PC-9 (cell line): Measurements from ENCODE around the gene ARL4A. TPM values are rescaled to one million over a fixed set of nuclear protein-coding genes. Genes with fewer than 3 reads are reported as not detected.

Experiments
- BruUV-seq: library from RNA; stranded (reverse); fragments of 400-500 nt; replicated peaks from 2 replicates; lab custom pipeline; 2021; lab: Mats Ljungman, UMichigan
- CTCF ChIA-PET: fragments of 300-600 bp; sonication (Branson Sonifier 250); formaldehyde crosslinking; loops from one replicate; lab custom pipeline; 2022; ENCODE audit warnings: antibody characterized with exemption; lab: Charles Lee
- POLR2A ChIA-PET: fragments of 300-600 bp; sonication (Branson Sonifier 250); formaldehyde crosslinking; loops from one replicate; lab custom pipeline; 2022; ENCODE audit warnings: antibody characterized with exemption; ENCODE audit not compliant: unreplicated experiment; lab: Charles Lee
- DNase-seq, 2 experiments: peaks; one replicate each; pipeline versions ENCODE4 v3.0.0 to v3.0.0-alpha.2; 2015 to 2022; ENCODE audit warnings: mixed read lengths in 1 of 2
- H2AFZ ChIP-seq: fragments of 200-600 bp; sonication (generic); 2 replicates; pipeline ENCODE4 v1.8.1; 2017; ENCODE audit warnings: antibody characterized with exemption
- H3F3A ChIP-seq: fragments of 200-600 bp; sonication (generic); 2 replicates; pipeline ENCODE4 v1.8.1; 2017; ENCODE audit warnings: antibody characterized with exemption, mild to moderate bottlenecking, low read depth; ENCODE audit not compliant: insufficient read depth
- H3K27ac ChIP-seq: fragments of 200-600 bp; sonication (generic); 2 replicates; pipeline ENCODE4 v1.6.1; 2016; ENCODE audit warnings: mixed run types
- H3K27me3 ChIP-seq: fragments of 200-600 bp; sonication (generic); 2 replicates; pipeline ENCODE4 v1.6.1; 2016; ENCODE audit warnings: low read depth, mixed run types; ENCODE audit not compliant: insufficient read depth
- H3K36me3 ChIP-seq: fragments of 200-600 bp; sonication (generic); 2 replicates; pipeline ENCODE4 v1.6.1; 2016; ENCODE audit warnings: low read depth, mixed run types
- H3K4me1 ChIP-seq: fragments of 200-600 bp; sonication (generic); replicated peaks from 2 replicates; pipeline ENCODE4 v1.6.1; 2016; ENCODE audit warnings: mixed run types; ENCODE audit not compliant: insufficient read depth
- H3K4me2 ChIP-seq: fragments of 200-600 bp; sonication (generic); 2 replicates; pipeline ENCODE4 v1.6.1; 2017; ENCODE audit warnings: mixed run types
- H3K4me3 ChIP-seq: fragments of 200-600 bp; sonication (generic); 2 replicates; pipeline ENCODE4 v1.6.1; 2016; ENCODE audit warnings: mixed run types
- H3K79me2 ChIP-seq: fragments of 200-600 bp; sonication (generic); 2 replicates; pipeline ENCODE4 v1.6.1; 2017; ENCODE audit warnings: low read depth, mixed run types
- H3K9me2 ChIP-seq: fragments of 200-600 bp; sonication (generic); 2 replicates; pipeline ENCODE4 v1.8.1; 2017; ENCODE audit warnings: mild to moderate bottlenecking; ENCODE audit not compliant: insufficient read depth
- H3K9me3 ChIP-seq: fragments of 200-600 bp; sonication (generic); 2 replicates; pipeline ENCODE4 v1.8.1; 2016; ENCODE audit warnings: low read depth; ENCODE audit not compliant: insufficient read depth
- H4K20me1 ChIP-seq: fragments of 200-600 bp; sonication (generic); 2 replicates; pipeline ENCODE4 v1.8.1; 2017; ENCODE audit not compliant: insufficient read depth
- EZH2 ChIP-seq: fragments of 200-600 bp; sonication (generic); IDR thresholded peaks from 2 replicates; pipeline ENCODE4 v1.8.0; 2017; ENCODE audit warnings: antibody characterized with exemption, low read depth
- intact Hi-C: fragments of 100-400 bp; cut with micrococcal nuclease; formaldehyde crosslinking; loops from one replicate; pipeline ENCODE4 v1.10.0; 2022; ENCODE audit not compliant: unreplicated experiment
- total RNA-seq: library from RNA; stranded (reverse); gene quantifications from 2 replicates; pipeline ENCODE4 v1.2.3, GENCODE V29; 2021
- TF ChIP-seq, protein P1 (sequence below): fragments of 200-600 bp; sonication (generic); conservative IDR thresholded peaks from 2 replicates; pipeline ENCODE4 v1.6.1; 2017; ENCODE audit warnings: mixed run types, antibody characterized with exemption, mild to moderate bottlenecking, moderate library complexity

ARL4A gene
- total RNA-seq, 1 experiment from 2014 or later, result 17.9 TPM

- TF ChIP-seq, protein P1, sequence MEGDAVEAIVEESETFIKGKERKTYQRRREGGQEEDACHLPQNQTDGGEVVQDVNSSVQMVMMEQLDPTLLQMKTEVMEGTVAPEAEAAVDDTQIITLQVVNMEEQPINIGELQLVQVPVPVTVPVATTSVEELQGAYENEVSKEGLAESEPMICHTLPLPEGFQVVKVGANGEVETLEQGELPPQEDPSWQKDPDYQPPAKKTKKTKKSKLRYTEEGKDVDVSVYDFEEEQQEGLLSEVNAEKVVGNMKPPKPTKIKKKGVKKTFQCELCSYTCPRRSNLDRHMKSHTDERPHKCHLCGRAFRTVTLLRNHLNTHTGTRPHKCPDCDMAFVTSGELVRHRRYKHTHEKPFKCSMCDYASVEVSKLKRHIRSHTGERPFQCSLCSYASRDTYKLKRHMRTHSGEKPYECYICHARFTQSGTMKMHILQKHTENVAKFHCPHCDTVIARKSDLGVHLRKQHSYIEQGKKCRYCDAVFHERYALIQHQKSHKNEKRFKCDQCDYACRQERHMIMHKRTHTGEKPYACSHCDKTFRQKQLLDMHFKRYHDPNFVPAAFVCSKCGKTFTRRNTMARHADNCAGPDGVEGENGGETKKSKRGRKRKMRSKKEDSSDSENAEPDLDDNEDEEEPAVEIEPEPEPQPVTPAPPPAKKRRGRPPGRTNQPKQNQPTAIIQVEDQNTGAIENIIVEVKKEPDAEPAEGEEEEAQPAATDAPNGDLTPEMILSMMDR, result no peak
- no peak for TF ChIP-seq EZH2
- H4K20me1 ChIP-seq, result no peaks in the 10 kb centered on the region
- no peak overlapping the region for H2AFZ ChIP-seq
- intact Hi-C loops, result no loop called here
- H3K27me3 ChIP-seq, result no peaks in the 10 kb centered on the region
- POLR2A ChIA-PET, result interaction anchor here (0.6 kb wide), 1 partner anchor 80 kb away, joined by 4 read pairs; no protein-coding TSS in a partner anchor
- no peaks in the 10 kb centered on the region for H3K9me3 ChIP-seq
- H3K36me3 ChIP-seq, result no peaks in the 10 kb centered on the region
- H3K4me2 ChIP-seq, result no peak overlapping the region
- H3F3A ChIP-seq, result no peaks in the 10 kb centered on the region
- no peak for DNase-seq
- H3K4me1 ChIP-seq, result no peaks in the 10 kb centered on the region
- CTCF ChIA-PET, result no interaction called here
- BruUV-seq, result no TSS peak
- H3K9me2 ChIP-seq, result no peaks in the 10 kb centered on the region
- no peaks in the 10 kb centered on the region for H3K79me2 ChIP-seq
- H3K27ac ChIP-seq, result no peak overlapping the region
- H3K4me3 ChIP-seq, result no peak overlapping the region
Observed at GRCh38 chr7:12727455-12728191, 40.2 kb downstream of the ARL4A start.

GRCh38 chr7:12728192-12728538 is 40.7 kb downstream of the ARL4A start:
- H2AFZ ChIP-seq, result no peak overlapping the region
- no peaks in the 10 kb centered on the region for H3K36me3 ChIP-seq
- H3K4me2 ChIP-seq, result no peak overlapping the region
- intact Hi-C loops, result no loop called here
- no TSS peak for BruUV-seq
- ChIA-PET POLR2A (interaction anchor here (0.6 kb wide), 1 partner anchor 81 kb away, joined by 4 read pairs; no protein-coding TSS in a partner anchor), CTCF (no interaction called here)
- no peak for DNase-seq
- H3K4me3 ChIP-seq, result no peak overlapping the region
- H4K20me1 ChIP-seq, result no peaks in the 10 kb centered on the region
- TF ChIP-seq, protein P1, result no peak
- no peak for TF ChIP-seq EZH2
- H3K27ac ChIP-seq, result no peak overlapping the region
- H3K4me1 ChIP-seq, result no peaks in the 10 kb centered on the region
- no peaks in the 10 kb centered on the region for H3K9me2 ChIP-seq
- no peaks in the 10 kb centered on the region for H3K9me3 ChIP-seq
- no peaks in the 10 kb centered on the region for H3F3A ChIP-seq
- H3K27me3 ChIP-seq, result no peaks in the 10 kb centered on the region
- no peaks in the 10 kb centered on the region for H3K79me2 ChIP-seq

GRCh38 chr7:12729112-12729511 is 41.7 kb downstream of the ARL4A start:
- no peaks in the 10 kb centered on the region for H3K9me2 ChIP-seq
- DNase-seq, result peak in 1 of 2 experiments; percentile 25
- no TSS peak for BruUV-seq
- H4K20me1 ChIP-seq, result no peaks in the 10 kb centered on the region
- POLR2A ChIA-PET, result no interaction called here
- H3K36me3 ChIP-seq, result no peaks in the 10 kb centered on the region
- CTCF ChIA-PET, result no interaction called here
- H3K4me1 ChIP-seq, result no peaks in the 10 kb centered on the region
- H3K9me3 ChIP-seq, result no peaks in the 10 kb centered on the region
- no peak overlapping the region for H2AFZ ChIP-seq
- H3K79me2 ChIP-seq, result no peaks in the 10 kb centered on the region
- H3K27ac ChIP-seq, result no peak overlapping the region
- no peaks in the 10 kb centered on the region for H3F3A ChIP-seq
- H3K27me3 ChIP-seq, result no peaks in the 10 kb centered on the region
- H3K4me2 ChIP-seq, result no peak overlapping the region
- intact Hi-C loops, result no loop called here
- TF ChIP-seq, protein P1, result no peak
- TF ChIP-seq EZH2, result no peak
- no peak overlapping the region for H3K4me3 ChIP-seq
